CD1c-positive myeloid dendritic cell (primary cell): Measurements from ENCODE around the gene HHIP.
A peak's percentile ranks its signal among the peaks of the same experiment; 100 is the strongest.

Source experiments
- DNase-seq: peaks from one replicate; pipeline ENCODE4 v3.0.0-alpha.2; 2016; ENCODE audit errors: extremely low spot score

Gene HHIP

GRCh38 chr4:144709159-144709558 lies 63.2 kb downstream of the HHIP start:
- DNase-seq: no peak

GRCh38 chr4:144709793-144710525 lies 64.0 kb downstream of the HHIP start:
- DNase-seq: no peak

GRCh38 chr4:144710526-144710912 lies 64.6 kb downstream of the HHIP start:
- no peak for DNase-seq

GRCh38 chr4:144711700-144712456 lies 65.9 kb downstream of the HHIP start:
- no peak for DNase-seq

GRCh38 chr4:144712775-144713174 lies 66.8 kb downstream of the HHIP start:
- no peak for DNase-seq

- no peak for DNase-seq
Measured at GRCh38 chr4:144714166-144714565, 68.2 kb downstream of the HHIP start.

- peak; percentile 26 for DNase-seq
Measured at GRCh38 chr4:144715230-144715629, 69.3 kb downstream of the HHIP start.

GRCh38 chr4:144716778-144717177 lies 70.8 kb downstream of the HHIP start:
- no peak for DNase-seq

- no peak for DNase-seq
Measured at GRCh38 chr4:144718958-144719512, 73.1 kb downstream of the HHIP start.

GRCh38 chr4:144720491-144720890 lies 74.5 kb downstream of the HHIP start:
- no peak for DNase-seq

- DNase-seq: no peak
Measured at GRCh38 chr4:144721994-144722393, 76.0 kb downstream of the HHIP start.

- no peak for DNase-seq
Measured at GRCh38 chr4:144723471-144723870, 77.5 kb downstream of the HHIP start.

- no peak for DNase-seq
Measured at GRCh38 chr4:144729175-144729574, 83.2 kb downstream of the HHIP start.

- DNase-seq: no peak
Measured at GRCh38 chr4:144732584-144733428, 86.8 kb downstream of the HHIP start.

- DNase-seq: no peak
Measured at GRCh38 chr4:144733566-144733965, 87.6 kb downstream of the HHIP start.

- DNase-seq: no peak
Measured at GRCh38 chr4:144734522-144734921, 88.6 kb downstream of the HHIP start.

- no peak for DNase-seq
Measured at GRCh38 chr4:144738649-144739048, 92.7 kb downstream of the HHIP start.

- DNase-seq: no peak
Measured at GRCh38 chr4:144739511-144740033, 93.6 kb downstream of the HHIP start.

GRCh38 chr4:144740316-144740715 lies 94.4 kb downstream of the HHIP start:
- DNase-seq: no peak

GRCh38 chr4:144748814-144749555 lies 103.0 kb downstream of the HHIP start:
- DNase-seq: no peak

- no peak for DNase-seq
Measured at GRCh38 chr4:144750348-144750747, 104.4 kb downstream of the HHIP start.
